HEK293 (cell line): Measurements from ENCODE around the gene AKAIN1.

ENCODE experiments used
- CTCF ChIA-PET: fragments of 350-600 bp; formaldehyde crosslinking; extraction: SDS; loops from one replicate; lab custom pipeline; 2021; ENCODE audit warnings: antibody characterized with exemption; lab: Yijun Ruan, JAX
- POLR2A ChIA-PET: fragments of 300-600 bp; formaldehyde crosslinking; extraction: SDS; loops from one replicate; lab custom pipeline; 2020; ENCODE audit warnings: antibody characterized with exemption, inconsistent platforms; lab: Yijun Ruan, JAX
- H3K27ac ChIP-seq: fragments of 200-500 bp; sonication (Bioruptor generic); 2 replicates; pipeline ENCODE4 v1.5.1; 2014; ENCODE audit warnings: low read depth, low read length, control low read depth, inconsistent platforms; ENCODE audit errors: extremely low read depth
- H3K36me3 ChIP-seq, 2 experiments: fragments of 200-500 bp in 1 of 2; sonication (Bioruptor generic) in 1 of 2; 1 replicate in 1 of 2; 2 replicates in 1 of 2; pipeline ENCODE4 v1.5.1; 2014 to 2017; ENCODE audit warnings: inconsistent platforms in 2 of 2, low read length in 2 of 2; ENCODE audit not compliant: control insufficient read depth in 2 of 2, insufficient read depth in 1 of 2
- H3K4me1 ChIP-seq: fragments of 200-500 bp; sonication (Bioruptor generic); 2 replicates; pipeline ENCODE4 v1.5.1; 2014; ENCODE audit warnings: mild to moderate bottlenecking, low read length, inconsistent platforms; ENCODE audit not compliant: control insufficient read depth, insufficient read depth
- H3K4me3 ChIP-seq: 2 replicates; pipeline ENCODE4 v1.5.1; 2011; ENCODE audit warnings: low read depth, mild to moderate bottlenecking, control low read depth, low read length, moderate library complexity
- H3K9me3 ChIP-seq: fragments of 200-500 bp; sonication (Bioruptor generic); 2 replicates; pipeline ENCODE4 v1.5.1; 2014; ENCODE audit warnings: low read depth, low read length, inconsistent platforms; ENCODE audit not compliant: control insufficient read depth, insufficient read depth
- GLIS2 ChIP-seq: fragments of 450-650 bp; formaldehyde crosslinking; IDR thresholded peaks from 2 replicates; pipeline ENCODE4 v1.5.1; 2016; ENCODE audit warnings: missing biosample characterization, missing genetic modification characterization
- IKZF3 ChIP-seq: fragments of 450-650 bp; IDR thresholded peaks from 2 replicates; pipeline ENCODE4 v1.5.0; 2018; ENCODE audit warnings: missing biosample characterization, mild to moderate bottlenecking, missing genetic modification characterization, moderate library complexity
- PBX3 ChIP-seq: sonication (generic); formaldehyde crosslinking; IDR thresholded peaks from 2 replicates; pipeline ENCODE4 v1.8.1; 2022; ENCODE audit warnings: mild to moderate bottlenecking, moderate library complexity, missing genetic modification reagents
- REST ChIP-seq: fragments of 450-650 bp; formaldehyde crosslinking; IDR thresholded peaks from 2 replicates; pipeline ENCODE4 v1.5.1; 2016; ENCODE audit warnings: missing biosample characterization, missing genetic modification characterization
- SETDB1 ChIP-seq: IDR thresholded peaks from one replicate; pipeline ENCODE4 v1.6.1; 2017; ENCODE audit warnings: mild to moderate bottlenecking, low read length, moderate library complexity, mixed read lengths; ENCODE audit not compliant: insufficient read length
- SP7 ChIP-seq: fragments of 450-650 bp; formaldehyde crosslinking; IDR thresholded peaks from 2 replicates; pipeline ENCODE4 v1.5.1; 2016; ENCODE audit warnings: missing biosample characterization, missing genetic modification characterization
- YY1 ChIP-seq: fragments of 450-650 bp; formaldehyde crosslinking; IDR thresholded peaks from 2 replicates; pipeline ENCODE4 v1.5.1; 2018; ENCODE audit warnings: missing biosample characterization, missing genetic modification characterization
- ZBTB17 ChIP-seq: fragments of 450-650 bp; formaldehyde crosslinking; IDR thresholded peaks from 2 replicates; pipeline ENCODE4 v1.5.1; 2016; ENCODE audit warnings: missing biosample characterization, missing genetic modification characterization
- ZBTB26 ChIP-seq: fragments of 450-650 bp; formaldehyde crosslinking; optimal IDR thresholded peaks from 2 replicates; pipeline ENCODE3; 2016; ENCODE audit warnings: missing biosample characterization, mild to moderate bottlenecking, missing genetic modification characterization
- ZNF138 ChIP-seq: fragments of 450-650 bp; formaldehyde crosslinking; IDR thresholded peaks from 2 replicates; pipeline ENCODE4 v1.5.1; 2016; ENCODE audit warnings: missing biosample characterization, missing genetic modification characterization, borderline replicate concordance
- ZNF140 ChIP-seq: fragments of 450-650 bp; formaldehyde crosslinking; IDR thresholded peaks from 2 replicates; pipeline ENCODE4 v1.5.1; 2016; ENCODE audit warnings: missing biosample characterization, missing genetic modification characterization
- ZNF157 ChIP-seq: fragments of 450-650 bp; formaldehyde crosslinking; IDR thresholded peaks from 2 replicates; pipeline ENCODE4 v1.5.1; 2016; ENCODE audit warnings: missing biosample characterization, missing genetic modification characterization
- ZNF184 ChIP-seq: fragments of 450-650 bp; IDR thresholded peaks from 2 replicates; pipeline ENCODE4 v1.5.1; 2018; ENCODE audit warnings: missing biosample characterization, mild to moderate bottlenecking, missing genetic modification characterization
- ZNF280C ChIP-seq: fragments of 450-650 bp; formaldehyde crosslinking; IDR thresholded peaks from 2 replicates; pipeline ENCODE4 v1.5.1; 2016; ENCODE audit warnings: missing biosample characterization, missing genetic modification characterization
- ZNF362 ChIP-seq: fragments of 450-650 bp; formaldehyde crosslinking; IDR thresholded peaks from 2 replicates; pipeline ENCODE4 v1.5.1; 2016; ENCODE audit warnings: missing biosample characterization, missing genetic modification characterization
- ZNF560 ChIP-seq: fragments of 450-650 bp; formaldehyde crosslinking; IDR thresholded peaks from 2 replicates; pipeline ENCODE4 v1.5.1; 2017; ENCODE audit warnings: missing biosample characterization, missing genetic modification characterization, borderline replicate concordance
- ZNF658 ChIP-seq: fragments of 450-650 bp; formaldehyde crosslinking; IDR thresholded peaks from 2 replicates; pipeline ENCODE4; 2016; ENCODE audit warnings: missing biosample characterization, missing genetic modification characterization
- ZNF670 ChIP-seq: fragments of 450-650 bp; formaldehyde crosslinking; IDR thresholded peaks from 2 replicates; pipeline ENCODE4 v1.5.1; 2016; ENCODE audit warnings: missing biosample characterization, missing genetic modification characterization, low read depth
- ZNF830 ChIP-seq: fragments of 450-650 bp; IDR thresholded peaks from 2 replicates; pipeline ENCODE4 v1.5.0; 2018; ENCODE audit warnings: missing biosample characterization, missing genetic modification characterization, low read depth, mild to moderate bottlenecking, moderate library complexity
- ZSCAN18 ChIP-seq: fragments of 450-650 bp; formaldehyde crosslinking; IDR thresholded peaks from 2 replicates; pipeline ENCODE4 v1.5.1; 2016; ENCODE audit warnings: missing biosample characterization, missing genetic modification characterization

AKAIN1 gene

GRCh38 chr18:5197032-5197434 is at the start of gene AKAIN1:
Gene AKAIN1 (minus strand): TSS chr18:5197257. CDS start chr18:5197053, 204 bp downstream.
- Histone ChIP-seq H3K4me3 (no peak within 1 kb of the TSS), H3K36me3 (no peaks in the 10 kb centered on the region), H3K4me1 (no peaks in the 10 kb centered on the region), H3K27ac (no peak within 1 kb of the TSS), H3K9me3 (no peaks in the 10 kb centered on the region)
- TF ChIP-seq ZNF280C (tag by site-specific recombination) (no peak), ZNF670 (tag by site-specific recombination) (no peak), ZNF184 (tag by site-specific recombination) (no peak), ZNF658 (tag by site-specific recombination) (no peak), ZBTB26 (tag by site-specific recombination) (peak; percentile 18), ZNF560 (0 out of 2 replicates have a peak, but pooled peaks have one; percentile 13), ZNF140 (tag by site-specific recombination) (no peak), PBX3 (CRISPR knock-in tag) (peak; percentile 70; the same call in 1 of the 2 replicates), GLIS2 (tag by site-specific recombination) (no peak), ZNF830 (tag by site-specific recombination) (no peak), SP7 (tag by site-specific recombination) (no peak), YY1 (no peak), ZNF138 (tag by site-specific recombination) (no peak), ZBTB17 (tag by site-specific recombination) (no peak), IKZF3 (tag by site-specific recombination) (no peak), REST (tag by site-specific recombination) (peak; percentile 89)
- CTCF ChIA-PET = interaction anchor here (0.5 kb wide), 1 partner anchor 23 kb away, joined by 3 read pairs; no protein-coding TSS in a partner anchor
- POLR2A ChIA-PET = no interaction called here

- no peak overlapping the region for H3K4me3 ChIP-seq
- POLR2A ChIA-PET = no interaction called here
- no peaks in the 10 kb centered on the region for H3K4me1 ChIP-seq
- no peak overlapping the region for H3K27ac ChIP-seq
- no peaks in the 10 kb centered on the region for H3K9me3 ChIP-seq
- CTCF ChIA-PET = no interaction called here
- no peak for TF ChIP-seq SETDB1
- TF ChIP-seq ZNF362 (tag by site-specific recombination) = no peak
- TF ChIP-seq ZNF157 = no peak
- TF ChIP-seq ZSCAN18 (tag by site-specific recombination) = no peak
- TF ChIP-seq, all 188 proteins: peak for 0
- no peaks in the 10 kb centered on the region; a peak in 1 of 3 replicates for H3K36me3 ChIP-seq
Observed at GRCh38 chr18:5244941-5245340, 47.9 kb upstream of the AKAIN1 start.
